HG03139 (cell line): Measurements from ENCODE around the gene FOXB2.
"Not testable (repeated sequence)": the region's sequence is repeated elsewhere in the genome, so short reads cannot be mapped to it uniquely, and the experiment has no call there.

Experiments used
- ATAC-seq: cut with Tn5 transposase; IDR thresholded peaks from one replicate; pipeline ENCODE4 v1.9.1; 2021; ENCODE audit not compliant: unreplicated experiment

FOXB2 gene

DNA sequence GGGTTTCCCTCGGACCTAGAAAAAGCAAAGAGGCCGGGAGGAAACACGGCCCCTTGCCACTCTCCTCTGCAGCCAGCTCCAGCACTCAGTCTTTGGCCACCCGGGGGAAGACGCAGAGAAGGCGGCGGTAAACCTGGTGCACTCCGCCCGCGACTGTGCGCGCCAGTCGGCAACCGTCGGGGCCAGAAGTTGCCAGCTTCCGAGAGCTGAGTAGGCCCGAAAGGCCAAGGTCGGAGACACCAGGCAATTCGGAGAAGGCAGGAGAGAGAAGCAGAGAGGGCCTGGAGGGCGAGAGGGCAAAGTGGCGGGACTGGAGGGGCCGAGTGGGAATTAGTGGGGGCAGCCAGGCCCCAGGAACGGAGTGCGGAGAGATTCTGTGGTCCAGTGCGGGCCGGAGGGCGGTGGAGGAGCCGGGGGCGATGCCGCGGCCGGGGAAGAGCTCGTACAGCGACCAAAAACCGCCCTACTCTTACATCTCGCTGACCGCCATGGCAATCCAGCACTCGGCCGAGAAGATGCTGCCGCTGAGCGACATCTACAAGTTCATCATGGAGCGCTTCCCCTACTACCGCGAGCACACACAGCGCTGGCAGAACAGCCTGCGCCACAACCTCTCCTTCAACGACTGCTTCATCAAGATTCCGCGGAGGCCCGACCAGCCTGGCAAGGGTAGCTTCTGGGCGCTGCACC, at the start of gene FOXB2:
TSS of gene FOXB2 (plus strand) at position 420 of the 690 bp plus-strand sequence. CDS start at position 420, 0 bp downstream.
- no peak for ATAC-seq

DNA sequence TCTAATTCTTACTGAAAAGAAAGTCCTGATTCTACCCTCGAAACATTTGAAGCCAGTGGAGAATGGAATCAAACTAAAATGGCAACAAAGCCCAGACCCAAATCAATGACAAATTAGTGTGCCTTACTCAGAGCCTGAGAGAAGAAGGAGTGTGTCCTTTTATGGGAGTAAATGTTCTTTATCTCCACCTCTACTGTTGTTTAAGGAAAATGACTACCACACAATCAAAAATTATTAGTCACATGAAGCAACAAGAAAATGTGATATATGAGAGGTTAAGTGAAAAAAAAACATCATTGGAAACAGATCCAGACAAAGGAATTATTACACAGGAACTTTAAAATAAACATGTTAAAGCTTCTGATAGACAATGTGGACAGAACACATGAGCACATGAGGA, 49.7 kb upstream of the FOXB2 start:
- no peak for ATAC-seq

DNA sequence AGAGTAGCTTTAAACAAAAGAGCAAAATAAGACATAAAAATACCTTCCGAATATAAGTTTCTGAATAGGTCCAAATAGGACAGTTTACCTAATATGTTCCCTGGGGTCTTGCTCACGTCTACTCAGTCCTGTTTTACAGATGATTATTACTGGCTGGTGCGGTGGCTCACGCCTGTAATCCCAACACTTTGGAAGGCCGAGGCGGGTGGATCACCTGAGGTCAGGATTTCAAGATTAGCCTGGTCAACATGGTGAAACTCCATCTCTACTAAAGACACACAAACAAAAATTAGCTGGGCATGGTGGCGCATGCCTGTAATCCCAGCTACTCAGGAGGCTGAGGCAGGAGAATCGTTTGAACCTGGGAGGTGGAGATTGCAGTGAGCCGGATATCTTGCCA, 40.6 kb upstream of the FOXB2 start:
- not testable (repeated sequence) for ATAC-seq

DNA sequence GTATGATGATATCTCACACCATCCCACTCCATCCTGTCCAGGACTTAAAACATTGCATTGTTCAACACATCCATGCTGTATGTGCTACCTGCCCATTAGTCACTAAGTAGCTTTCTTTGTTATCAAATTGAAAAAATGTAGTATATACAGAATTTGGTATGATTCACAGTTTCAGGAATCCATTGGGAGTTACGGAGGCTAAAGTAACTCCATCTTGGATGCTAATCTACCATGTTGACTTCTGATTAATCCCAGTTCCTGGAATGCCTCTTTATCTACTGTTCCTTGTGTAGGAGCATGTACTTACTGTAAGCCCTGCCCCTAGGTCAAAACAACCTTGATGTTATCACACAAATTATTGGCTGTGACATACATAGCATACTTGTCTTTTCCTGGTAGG, 38.9 kb upstream of the FOXB2 start:
- ATAC-seq = no peak

DNA sequence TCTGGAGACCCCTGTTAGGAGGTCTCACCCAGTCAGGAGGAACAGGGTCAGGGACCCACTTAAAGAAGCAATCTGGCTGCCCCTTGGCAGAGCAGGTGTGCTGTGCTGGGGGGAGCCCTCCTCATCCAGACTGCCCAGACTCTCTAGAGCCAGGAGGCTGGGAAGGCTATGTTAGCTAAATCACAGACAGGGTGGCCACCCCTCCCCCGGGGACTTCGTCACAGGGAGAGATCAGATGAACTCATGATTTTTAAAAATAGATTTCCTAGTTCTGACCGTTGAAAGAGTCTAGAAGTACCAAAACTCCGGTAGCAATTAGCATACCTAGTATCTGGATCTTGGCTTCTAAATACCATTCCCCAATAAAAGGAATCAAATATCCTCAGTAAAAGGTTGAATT, 35.0 kb upstream of the FOXB2 start:
- ATAC-seq = no peak

DNA sequence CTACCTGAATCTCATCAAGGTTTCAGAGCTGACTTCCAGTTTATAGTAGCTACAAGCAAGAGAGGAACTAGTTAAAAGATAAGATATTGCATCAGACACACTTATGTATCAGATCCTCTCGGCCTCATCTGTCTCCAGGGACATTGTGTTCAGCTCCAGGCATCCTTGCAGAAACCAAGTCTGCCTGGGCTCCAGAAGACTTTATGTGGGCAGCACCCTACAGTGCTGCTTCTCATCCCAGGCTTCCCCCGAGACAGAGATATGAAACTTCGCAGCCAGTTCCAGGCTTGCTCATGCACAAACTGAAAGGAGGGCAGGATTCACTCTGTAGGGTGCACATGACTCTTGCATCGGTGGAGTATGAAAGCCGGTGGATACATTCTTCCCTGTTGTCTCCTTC, 33.9 kb upstream of the FOXB2 start:
- no peak for ATAC-seq

DNA sequence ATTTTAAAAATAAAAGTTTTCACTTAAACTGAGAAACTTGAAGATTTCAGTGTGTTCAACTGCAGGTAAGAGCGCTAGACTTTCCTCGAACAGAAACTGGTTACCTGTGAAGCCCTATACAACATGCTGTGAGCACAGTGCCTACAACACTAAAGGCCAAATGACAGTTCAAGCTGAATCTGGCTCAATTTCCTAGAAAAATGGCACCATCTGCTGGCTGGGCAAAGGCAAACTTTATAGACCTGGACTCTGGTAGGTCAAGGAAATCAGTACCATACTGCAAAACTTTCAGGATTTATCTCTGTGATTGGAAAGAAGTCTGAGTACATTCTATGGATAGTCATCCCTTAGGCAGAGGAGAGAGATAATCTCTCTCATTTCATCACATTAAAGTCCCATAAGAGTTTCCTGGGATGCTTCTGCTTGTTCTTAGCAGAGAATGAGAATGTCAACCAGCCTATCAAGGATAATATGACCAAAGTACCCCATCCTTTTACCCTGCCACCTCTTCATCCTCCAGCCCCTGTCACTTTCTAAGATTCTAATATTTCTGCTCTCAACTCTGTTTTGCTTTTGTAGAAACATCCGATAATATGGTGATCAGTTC, 31.8 kb upstream of the FOXB2 start:
- ATAC-seq = no peak

DNA sequence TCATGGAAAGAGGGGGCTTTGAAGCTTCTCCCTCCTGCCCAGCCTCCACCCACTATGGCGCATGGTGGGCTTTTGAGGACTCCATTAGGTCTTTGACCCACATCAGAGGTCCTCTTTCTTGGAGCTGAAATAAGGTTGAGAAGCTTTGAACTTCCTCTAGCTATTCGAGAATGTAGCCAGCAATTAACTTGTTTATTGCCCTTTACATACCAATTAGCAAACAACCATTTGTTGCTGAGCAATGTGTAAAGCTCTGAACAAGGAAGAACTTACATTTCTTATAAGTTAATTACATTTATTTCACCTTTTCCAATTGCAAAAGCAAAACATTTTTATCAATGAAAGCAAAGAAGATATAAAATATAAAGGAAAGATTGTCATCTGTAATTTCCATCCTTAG, 30.5 kb upstream of the FOXB2 start:
- no peak for ATAC-seq

DNA sequence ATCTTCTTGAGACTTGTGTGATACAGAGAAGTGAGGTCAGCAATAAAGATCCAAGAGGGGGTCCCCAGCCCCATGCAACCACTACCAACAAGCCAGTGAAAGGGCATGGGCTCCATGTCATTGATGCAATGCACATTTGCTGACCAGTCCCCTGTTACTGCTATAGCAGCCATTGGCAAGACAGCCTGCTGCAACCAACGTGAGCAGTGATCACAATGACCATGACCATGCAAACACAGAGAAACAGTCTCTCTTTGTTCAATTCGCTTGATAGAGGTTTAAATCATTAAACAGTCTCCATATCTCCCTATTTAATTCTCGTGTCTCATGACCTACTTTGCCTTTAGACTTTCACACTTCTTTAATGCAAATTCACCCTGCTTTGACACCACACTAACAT, 30.0 kb upstream of the FOXB2 start:
- no peak for ATAC-seq

DNA sequence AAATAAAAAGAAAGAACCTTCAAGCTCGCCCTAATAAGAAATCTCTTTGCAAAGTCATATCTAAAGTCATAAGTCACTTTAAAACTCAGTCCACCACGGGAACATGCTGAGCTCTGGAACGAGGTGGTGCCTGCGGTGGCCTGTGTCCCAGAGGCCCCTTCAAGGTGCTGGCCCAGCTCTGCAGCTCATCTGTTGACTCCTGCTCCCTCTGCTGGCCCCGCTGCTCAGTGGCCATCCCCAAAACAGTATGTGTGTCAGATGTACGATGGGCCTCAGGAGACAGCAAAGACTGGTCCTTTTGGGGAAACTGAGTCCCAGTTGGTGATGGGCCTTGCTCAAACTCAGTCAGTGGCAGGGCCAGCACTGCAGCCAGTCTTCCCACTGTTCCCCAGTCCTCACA, 22.8 kb upstream of the FOXB2 start:
- ATAC-seq = no peak

DNA sequence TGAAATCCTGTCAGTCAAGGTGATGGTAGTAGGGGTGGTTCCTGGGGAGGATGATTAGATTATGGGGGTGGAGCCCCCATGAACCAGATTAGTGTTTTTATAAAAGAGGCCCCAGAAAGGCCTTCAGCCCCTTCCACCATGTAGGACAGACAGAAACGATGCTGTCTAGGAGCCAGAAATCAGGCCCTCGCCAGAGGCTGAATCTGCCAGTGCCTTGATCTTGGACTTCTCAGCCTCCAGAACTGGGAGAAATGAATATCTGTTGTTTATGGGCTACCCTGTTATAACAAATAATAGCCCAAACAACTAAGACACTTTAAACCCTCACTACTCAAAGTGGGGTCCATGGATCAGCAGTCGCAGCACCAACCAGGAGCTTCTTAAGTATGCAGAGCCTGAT, 20.2 kb upstream of the FOXB2 start:
- ATAC-seq = no peak

DNA sequence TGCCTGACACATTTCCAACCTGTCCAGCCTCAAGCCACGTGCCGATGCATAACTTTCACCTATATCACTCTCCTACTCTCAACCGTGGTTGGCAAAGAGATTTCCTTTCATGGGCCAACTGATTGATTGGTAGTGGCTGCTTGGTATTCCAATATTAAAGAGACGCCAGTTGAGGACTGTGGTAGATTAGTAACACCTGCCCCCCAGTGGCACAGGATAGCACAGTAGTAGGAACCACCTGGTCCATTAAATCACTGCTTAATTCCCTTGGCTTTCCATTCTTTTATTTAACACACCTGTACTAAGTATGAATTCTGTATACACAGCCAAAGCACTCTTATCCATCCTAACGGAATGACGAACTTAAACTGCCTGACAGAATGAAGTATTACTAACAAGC, 19.1 kb upstream of the FOXB2 start:
- ATAC-seq = no peak

DNA sequence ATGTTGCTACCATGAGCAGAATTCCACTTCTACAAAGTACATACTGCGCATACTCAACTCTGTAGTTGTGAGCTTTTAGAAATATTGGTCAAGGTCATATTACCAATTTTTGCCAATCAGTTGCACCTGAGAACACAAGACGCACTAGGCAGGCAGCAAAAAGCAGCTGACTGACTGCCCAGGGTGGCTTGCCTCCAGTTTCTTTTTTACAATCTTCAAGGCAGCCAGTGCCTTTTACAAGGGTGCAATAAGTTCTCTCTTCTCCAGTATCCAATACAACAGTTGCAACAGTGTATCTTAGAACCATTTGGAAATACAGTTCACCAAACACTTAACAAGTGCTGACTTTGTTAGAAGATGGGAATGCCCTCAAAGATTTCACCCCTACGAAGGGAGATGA, 16.1 kb upstream of the FOXB2 start:
- no peak for ATAC-seq

DNA sequence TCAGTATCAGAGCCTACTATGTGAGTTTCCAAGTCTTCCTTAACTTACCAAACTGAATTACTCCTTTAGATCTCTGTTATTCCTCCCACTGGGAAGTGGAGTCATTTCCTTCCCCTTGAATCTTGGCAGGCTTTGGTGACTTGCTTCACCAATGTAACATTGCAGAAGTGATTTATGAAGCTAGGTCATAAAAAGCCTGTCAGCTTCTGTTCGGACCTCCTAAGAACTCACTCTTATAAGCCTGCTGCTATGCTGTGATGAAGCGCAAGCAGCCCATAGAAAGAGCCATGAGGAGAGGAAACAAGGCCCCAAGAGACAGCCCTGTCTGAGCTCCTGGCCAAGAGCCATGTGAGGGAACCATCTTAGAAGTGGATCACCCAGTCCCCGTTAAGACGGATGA, 14.2 kb upstream of the FOXB2 start:
- no peak for ATAC-seq

DNA sequence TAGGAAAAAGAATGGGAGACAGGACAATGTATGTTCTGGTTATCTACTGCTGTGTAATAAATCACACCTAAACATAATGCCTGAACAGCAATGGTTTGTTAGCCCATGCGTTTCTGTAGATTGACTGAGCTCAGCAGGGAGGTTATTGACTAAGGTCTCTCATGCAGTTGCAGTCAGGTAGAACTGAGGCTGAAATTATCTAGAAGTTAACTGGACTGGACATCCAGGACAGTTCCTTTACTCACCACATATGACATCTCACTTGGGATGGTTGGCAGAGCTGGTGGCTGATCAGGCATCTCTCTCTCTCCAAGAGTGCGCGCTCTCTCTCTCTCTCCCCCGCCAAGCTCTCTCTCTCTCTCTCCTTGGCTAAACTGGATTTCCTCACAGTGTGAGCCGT, 8.9 kb upstream of the FOXB2 start:
- no peak for ATAC-seq

DNA sequence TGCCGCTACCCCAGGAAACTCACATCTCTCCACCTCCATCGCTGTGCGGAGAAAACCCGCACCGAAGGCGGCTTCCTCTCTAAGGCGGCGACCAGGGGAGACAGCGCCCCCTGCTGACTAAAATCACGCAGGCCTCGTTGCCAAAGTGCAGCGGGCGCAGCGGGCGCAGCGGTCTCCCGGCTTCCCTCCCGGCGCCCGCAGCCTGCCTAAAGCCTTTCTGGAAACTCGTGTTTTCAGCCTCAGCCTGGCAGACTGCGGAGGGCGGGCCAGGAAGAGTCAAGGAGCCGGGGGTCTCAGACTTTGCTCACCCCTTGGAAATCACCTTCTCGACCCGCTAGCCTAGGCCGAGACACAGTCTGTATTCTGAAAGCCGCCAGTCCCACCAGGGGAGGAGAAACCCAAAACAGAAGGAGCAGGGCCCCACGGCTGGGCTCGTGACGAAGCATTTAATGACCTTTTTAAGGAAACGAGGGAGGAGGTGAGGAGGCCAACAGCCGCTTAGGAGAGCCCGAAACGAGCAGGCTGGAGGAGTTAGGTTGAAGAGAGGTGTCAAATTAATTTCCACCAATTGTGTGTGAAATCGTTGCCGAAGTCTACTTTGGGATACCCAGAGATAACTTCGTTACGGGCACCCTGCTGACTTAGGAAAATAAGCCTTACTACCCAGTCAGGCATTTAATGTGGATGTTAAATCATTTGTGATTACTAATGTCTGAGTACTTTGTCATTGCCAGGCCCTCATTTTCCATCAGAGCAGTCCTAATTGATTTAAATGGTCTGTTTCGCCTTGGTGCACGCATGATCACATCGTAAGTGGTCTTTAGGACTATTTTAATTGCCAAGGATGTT, 7.3 kb upstream of the FOXB2 start:
- ATAC-seq = no peak

DNA sequence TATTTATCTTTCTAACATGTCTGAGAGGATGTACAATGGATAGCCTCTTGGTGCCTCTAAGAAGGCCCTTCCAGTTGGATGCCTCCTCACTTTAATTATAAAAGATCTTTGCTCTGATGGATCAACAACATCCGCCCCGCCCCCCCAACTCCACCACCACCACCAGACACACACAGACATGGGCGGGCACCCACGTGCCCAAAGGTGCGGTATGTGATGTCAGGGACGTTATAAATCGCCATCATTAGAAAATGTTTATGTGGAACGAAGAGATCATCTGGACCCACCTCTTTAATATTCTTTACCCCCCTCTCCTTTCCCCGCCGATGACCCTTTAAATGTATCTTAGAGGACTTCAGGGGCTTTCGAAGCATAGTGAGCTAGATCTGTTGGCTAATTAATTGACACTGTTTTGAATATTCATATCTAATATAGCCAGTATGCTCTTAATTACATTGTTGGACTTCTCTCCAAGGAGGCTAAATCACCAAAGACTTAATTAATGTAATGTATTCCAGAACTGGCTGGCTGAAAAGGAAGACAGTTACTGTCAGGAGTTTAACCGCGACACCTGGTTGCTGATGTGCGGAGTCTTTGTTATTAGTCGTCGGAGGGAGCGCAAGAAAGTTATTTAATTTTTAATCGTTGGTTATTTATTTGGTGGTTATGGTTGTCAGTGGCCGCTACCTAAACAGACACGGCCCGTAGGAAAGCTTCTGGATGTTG, 6.1 kb upstream of the FOXB2 start:
- ATAC-seq = no peak

DNA sequence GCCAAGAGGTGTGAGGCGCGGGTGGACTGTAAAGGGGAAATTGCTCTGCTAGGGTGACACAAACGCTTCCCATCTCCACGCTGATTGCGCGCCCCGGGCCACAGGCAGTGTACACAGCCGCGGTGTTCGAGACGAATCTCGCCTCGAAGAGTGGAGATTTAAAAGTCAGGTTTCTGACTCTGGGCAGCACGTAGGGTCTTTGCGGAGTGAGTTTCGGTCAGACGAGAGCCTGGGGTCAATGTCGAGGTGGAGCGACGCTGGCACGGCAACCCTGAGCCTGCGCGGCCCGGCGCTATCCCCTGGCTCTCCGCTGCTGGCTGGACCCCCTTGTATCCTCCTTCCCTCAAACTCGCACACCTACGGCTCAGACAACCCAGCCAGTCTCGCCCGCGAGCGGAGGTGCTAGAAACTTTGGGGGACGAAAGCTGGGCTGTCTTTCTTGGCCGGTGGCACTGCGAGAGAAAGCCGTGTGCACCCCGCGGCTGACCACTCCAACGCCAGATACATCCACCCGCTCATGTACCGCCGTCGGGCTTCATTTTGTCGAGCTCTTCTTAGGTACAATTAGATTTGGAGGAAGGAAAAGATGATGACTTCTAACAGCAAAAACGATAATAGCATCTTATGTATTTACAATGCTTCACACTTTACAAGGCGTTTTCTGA, 5.4 kb upstream of the FOXB2 start:
- no peak for ATAC-seq

DNA sequence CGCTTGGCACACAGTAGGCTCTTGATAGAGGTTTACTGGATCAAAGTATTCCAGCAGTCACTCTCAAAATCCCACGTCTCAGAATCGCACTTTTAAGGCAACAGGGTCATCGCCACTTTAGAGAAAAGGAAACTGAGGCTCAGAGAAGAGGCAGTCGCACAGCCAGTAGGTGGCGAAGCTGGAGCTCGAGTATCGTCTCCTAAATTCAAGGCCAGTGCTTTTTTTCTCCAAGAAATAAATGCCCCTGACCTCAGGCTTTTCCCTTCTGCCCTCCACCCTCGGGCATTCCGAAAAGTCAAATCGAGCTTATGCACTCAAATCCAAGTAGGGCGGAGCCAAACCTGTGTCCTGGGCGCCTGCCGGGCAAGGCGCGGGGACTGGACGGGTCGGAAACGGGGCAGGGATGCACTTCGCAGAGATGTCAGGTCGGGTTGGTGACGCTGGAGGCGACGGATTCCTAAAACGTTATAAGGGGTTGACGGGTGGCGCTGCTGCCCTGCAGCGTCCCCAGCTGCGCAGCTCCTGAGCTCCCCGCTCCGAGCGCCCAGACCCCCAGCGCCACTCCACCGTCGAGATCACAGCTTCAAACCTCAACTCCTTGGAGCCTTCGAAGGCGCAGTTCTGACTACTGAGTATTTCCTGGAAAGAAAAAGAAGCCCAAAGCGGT, 4.7 kb upstream of the FOXB2 start:
- no peak for ATAC-seq

DNA sequence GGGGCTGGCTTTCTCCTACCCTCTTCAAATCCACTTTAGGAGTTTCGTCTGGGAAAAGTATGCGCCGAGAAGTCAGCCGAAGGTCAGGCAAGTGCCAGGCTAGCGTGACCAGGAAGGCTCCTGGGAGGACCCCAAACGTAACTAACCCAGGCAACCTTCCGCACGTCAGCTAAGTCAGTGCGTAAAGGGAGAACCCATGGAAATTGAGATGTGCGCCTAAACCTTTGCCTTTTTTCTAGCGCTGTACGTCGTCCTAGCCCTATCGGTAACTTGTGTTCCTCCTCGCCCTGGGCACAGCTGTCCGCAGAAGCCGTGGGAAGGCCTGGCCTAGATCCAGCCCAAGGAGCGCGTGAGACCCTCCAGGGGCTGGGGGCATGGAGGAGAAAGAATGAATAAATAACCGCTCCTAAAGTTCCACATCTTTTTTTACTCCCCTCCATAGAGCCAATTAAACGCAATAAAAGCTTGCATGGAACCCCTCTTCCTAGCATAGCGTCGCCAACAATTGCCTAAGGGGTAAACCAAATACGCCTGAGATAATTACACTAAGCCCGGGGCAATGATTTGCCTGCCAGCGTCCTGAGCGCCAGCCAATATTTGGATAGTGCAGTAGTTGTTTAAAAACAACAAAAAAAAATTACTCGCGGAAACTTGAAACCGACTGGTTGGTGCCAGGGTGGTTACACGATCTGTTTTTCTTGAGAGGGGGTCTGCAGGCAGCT, 4.0 kb upstream of the FOXB2 start:
- no peak for ATAC-seq
